GM18870 (cell line): Measurements from ENCODE around the gene KLHDC10.
"Not testable (repeated sequence)": the region's sequence is repeated elsewhere in the genome, so short reads cannot be mapped to it uniquely, and the experiment has no call there.

Source experiments
- ATAC-seq: cut with Tn5 transposase; IDR thresholded peaks from one replicate; pipeline ENCODE4 v1.9.1; 2021; ENCODE audit warnings: moderate library complexity; ENCODE audit not compliant: unreplicated experiment

KLHDC10 gene

GRCh38 chr7:130114776-130115175 lies 44.4 kb downstream of the KLHDC10 start:
- no peak for ATAC-seq

GRCh38 chr7:130118294-130118693 lies 48.0 kb downstream of the KLHDC10 start:
- no peak for ATAC-seq

- ATAC-seq = no peak
Measured at GRCh38 chr7:130118801-130119200, 48.5 kb downstream of the KLHDC10 start.

GRCh38 chr7:130123501-130123900 lies 53.2 kb downstream of the KLHDC10 start:
- ATAC-seq = no peak

- no peak for ATAC-seq
Measured at GRCh38 chr7:130124711-130125110, 54.4 kb downstream of the KLHDC10 start.

GRCh38 chr7:130126840-130127239 lies 56.5 kb downstream of the KLHDC10 start:
- not testable (repeated sequence) for ATAC-seq

GRCh38 chr7:130127404-130127803 lies 57.1 kb downstream of the KLHDC10 start:
- no peak for ATAC-seq

GRCh38 chr7:130127821-130128317 lies 57.5 kb downstream of the KLHDC10 start:
- ATAC-seq = no peak

GRCh38 chr7:130129011-130129411 lies 58.7 kb downstream of the KLHDC10 start:
- ATAC-seq = no peak

GRCh38 chr7:130131191-130131834 lies 61.0 kb downstream of the KLHDC10 start:
- no peak for ATAC-seq

- ATAC-seq = no peak
Measured at GRCh38 chr7:130131964-130132875, 61.9 kb downstream of the KLHDC10 start.

GRCh38 chr7:130133029-130133782 lies 62.9 kb downstream of the KLHDC10 start:
- no peak for ATAC-seq

GRCh38 chr7:130134106-130134636 lies 63.8 kb downstream of the KLHDC10 start:
- no peak for ATAC-seq

GRCh38 chr7:130134726-130135125 lies 64.4 kb downstream of the KLHDC10 start:
- no peak for ATAC-seq

GRCh38 chr7:130135208-130136205 lies 65.2 kb downstream of the KLHDC10 start:
- ATAC-seq = no peak

GRCh38 chr7:130136579-130137167 lies 66.3 kb downstream of the KLHDC10 start:
- ATAC-seq = no peak

GRCh38 chr7:130137207-130137606 lies 66.9 kb downstream of the KLHDC10 start:
- no peak for ATAC-seq

- no peak for ATAC-seq
Measured at GRCh38 chr7:130139193-130139960, 69.0 kb downstream of the KLHDC10 start.
